Stimulated activated naive CD8-positive, alpha-beta T cell treated with anti-CD3 and anti-CD28 coated beads, Interleukin-15, Interleukin-2, amounts not matched to agents 100 ng/mL and 50 ng/mL, for 24 hours (primary cell): ENCODE measurements around the gene EPHB4.

Experiments
- H3K27ac Mint-ChIP-seq: one replicate; pipeline ENCODE4 v1.8.0; 2021; ENCODE audit warnings: mild to moderate bottlenecking, mixed read lengths
- H3K27me3 Mint-ChIP-seq: one replicate; pipeline ENCODE4 v1.8.0; 2021; ENCODE audit warnings: mixed read lengths
- H3K36me3 Mint-ChIP-seq: one replicate; pipeline ENCODE4 v1.8.0; 2021; ENCODE audit warnings: low read depth, mixed read lengths
- H3K4me1 Mint-ChIP-seq: one replicate; pipeline ENCODE4 v1.8.0; 2021; ENCODE audit warnings: low read depth, mixed read lengths
- H3K4me3 Mint-ChIP-seq: one replicate; pipeline ENCODE4 v1.8.0; 2021; ENCODE audit warnings: mild to moderate bottlenecking, mixed read lengths
- H3K9me3 Mint-ChIP-seq: one replicate; pipeline ENCODE4 v1.8.0; 2021; ENCODE audit warnings: mixed read lengths

EPHB4 gene

GRCh38 chr7:100759357-100760171 lies 67.8 kb downstream of the EPHB4 start:
- Mint-ChIP-seq H3K27ac (no peak overlapping the region), H3K27me3 (no peaks in the 10 kb centered on the region), H3K4me3 (no peak overlapping the region), H3K36me3 (no peaks in the 10 kb centered on the region), H3K4me1 (no peaks in the 10 kb centered on the region), H3K9me3 (no peaks in the 10 kb centered on the region)

DNA sequence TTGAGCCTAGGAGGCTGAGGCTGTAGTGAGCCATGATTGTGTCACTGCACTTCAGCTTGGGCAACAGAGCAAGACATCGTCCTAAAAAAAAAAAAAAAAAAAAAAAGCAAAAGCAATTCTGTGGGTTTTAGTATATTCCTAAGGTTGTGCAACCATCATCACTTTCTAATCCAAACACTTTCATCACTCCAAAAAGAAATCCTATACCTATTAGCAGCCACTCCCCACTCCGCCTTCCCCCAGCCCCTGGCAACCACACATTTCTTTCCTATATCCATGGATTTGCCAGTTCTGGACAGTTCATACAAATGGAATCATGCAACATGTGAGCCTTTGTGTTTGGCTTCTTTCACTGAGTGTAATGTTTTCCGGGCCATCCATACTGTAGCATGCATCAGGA lies 73.6 kb downstream of the EPHB4 start:
- H3K27ac Mint-ChIP-seq: no peak overlapping the region
- H3K4me3 Mint-ChIP-seq: no peak overlapping the region
- no peaks in the 10 kb centered on the region for H3K36me3 Mint-ChIP-seq
- no peaks in the 10 kb centered on the region for H3K4me1 Mint-ChIP-seq
- H3K27me3 Mint-ChIP-seq: peaks cover 21% of the 10 kb centered on the region
- H3K9me3 Mint-ChIP-seq: no peaks in the 10 kb centered on the region

DNA sequence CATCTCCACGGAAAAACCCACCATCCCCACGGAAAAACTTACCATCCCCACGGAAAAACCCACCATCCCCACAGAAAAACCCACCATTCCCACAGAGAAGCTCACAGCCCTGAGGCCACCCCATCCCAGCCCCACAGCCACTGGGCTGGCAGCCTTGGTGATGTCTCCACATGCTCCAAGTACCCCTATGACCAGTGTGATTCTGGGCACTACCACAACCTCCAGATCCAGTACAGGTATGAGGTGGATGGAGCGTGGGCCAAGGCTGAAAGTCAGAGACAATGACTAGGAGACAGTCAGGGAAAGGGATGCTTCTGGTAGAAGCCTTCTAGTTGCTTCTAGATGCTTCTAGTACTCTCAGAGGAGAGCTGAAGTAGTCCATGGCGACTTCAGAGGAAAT lies 74.3 kb downstream of the EPHB4 start:
- Mint-ChIP-seq H3K9me3 (no peaks in the 10 kb centered on the region), H3K4me1 (no peaks in the 10 kb centered on the region), H3K4me3 (no peak overlapping the region), H3K36me3 (no peaks in the 10 kb centered on the region), H3K27me3 (peaks cover 21% of the 10 kb centered on the region), H3K27ac (peak overlapping the region; percentile 62)
